Activated CD8-positive, alpha-beta memory T cell treated with anti-CD3 and anti-CD28 coated beads for 48 hours (primary cell): ENCODE data around the gene SNRNP25.

Experiments used
- DNase-seq, 3 experiments: peaks; one replicate each; pipeline ENCODE4 v3.0.0-alpha.2; 2020; ENCODE audit warnings: low read depth in 2 of 3, low spot score in 2 of 3

SNRNP25 gene

GRCh38 chr16:77273-77806 is 23.7 kb downstream of the SNRNP25 start:
- DNase-seq, result peak in 1 of 3 experiments; percentile 39

- DNase-seq, result peak; percentile 49 to 76 (median 73)
These were observed 24.3 kb downstream of the SNRNP25 start, which contains the start of gene MPG for GRCh38 chr16:77807-78443. TSS of gene MPG (plus strand) at chr16:78225. CDS start at chr16:78310, 85 bp downstream.

GRCh38 chr16:78444-79150 is 25.0 kb downstream of the SNRNP25 start:
- DNase-seq, result no peak

GRCh38 chr16:79151-80054 is 25.8 kb downstream of the SNRNP25 start:
- no peak for DNase-seq

GRCh38 chr16:83060-83603 is 29.5 kb downstream of the SNRNP25 start:
- no peak for DNase-seq

- DNase-seq, result no peak
These were observed 30.4 kb downstream of the SNRNP25 start for GRCh38 chr16:83781-84615.

GRCh38 chr16:84718-85406 is 31.2 kb downstream of the SNRNP25 start:
- peak; percentile 41 to 52 (median 43) for DNase-seq

GRCh38 chr16:85407-85782 is 31.8 kb downstream of the SNRNP25 start:
- no peak for DNase-seq

GRCh38 chr16:85865-86264 is 32.2 kb downstream of the SNRNP25 start:
- no peak for DNase-seq

- no peak for DNase-seq
These were observed 32.9 kb downstream of the SNRNP25 start for GRCh38 chr16:86483-86952.

GRCh38 chr16:88613-89012 is 35.0 kb downstream of the SNRNP25 start:
- no peak for DNase-seq

GRCh38 chr16:89391-90302 is 36.0 kb downstream of the SNRNP25 start:
- DNase-seq, result no peak

GRCh38 chr16:91484-91883 is 37.9 kb downstream of the SNRNP25 start:
- no peak for DNase-seq

- no peak for DNase-seq
These were observed 39.1 kb downstream of the SNRNP25 start for GRCh38 chr16:92431-93339.

GRCh38 chr16:94918-95265 is 41.3 kb downstream of the SNRNP25 start:
- DNase-seq, result no peak

GRCh38 chr16:96935-97381 is 43.3 kb downstream of the SNRNP25 start:
- peak; percentile 70 to 83 (median 81) for DNase-seq

- DNase-seq, result no peak
These were observed 44.2 kb downstream of the SNRNP25 start for GRCh38 chr16:97822-98221.
